Activated T-cell treated with anti-CD3 and anti-CD28 coated beads, Interleukin-2, amount 50 U/mL, for 4 hours (primary cell): ENCODE results near the gene ABLIM1. TPM values are rescaled to one million over a fixed set of nuclear protein-coding genes. Genes with fewer than 3 reads are reported as not detected.

Experiments
- ATAC-seq, 2 donors: fragments of 200-7000 bp; cut with Tn5 transposase; one replicate each; pipeline ENCODE4 v1.10.0; 2021
- DNase-seq: peaks from one replicate; pipeline ENCODE4 v3.0.0-alpha.2; 2020
- H3K27me3 Mint-ChIP-seq: one replicate; pipeline ENCODE4 v1.8.0; 2021; ENCODE audit warnings: low read depth, mixed read lengths
- H3K36me3 Mint-ChIP-seq: one replicate; pipeline ENCODE4 v1.8.0; 2022; ENCODE audit warnings: mixed read lengths; ENCODE audit not compliant: insufficient read depth
- H3K4me1 Mint-ChIP-seq: one replicate; pipeline ENCODE4 v1.8.0; 2021; ENCODE audit warnings: low read depth, mixed read lengths
- H3K4me3 Mint-ChIP-seq: one replicate; pipeline ENCODE4 v1.8.0; 2021; ENCODE audit warnings: mild to moderate bottlenecking, moderate library complexity, mixed read lengths
- H3K9me3 Mint-ChIP-seq: one replicate; pipeline ENCODE4 v1.8.0; 2021; ENCODE audit warnings: mixed read lengths
- total RNA-seq, 3 donors: library from RNA; stranded (reverse); gene quantifications; one replicate each; pipeline ENCODE4 v1.2.1, GENCODE V29; 2021

The ABLIM1 gene
- total RNA-seq, 3 donors from 2014 or later: 68.1 to 83.2 (median 76.2) TPM

GRCh38 chr10:114499630-114500190 lies 158.4 kb downstream of the ABLIM1 start:
- Mint-ChIP-seq H3K9me3 (no peaks in the 10 kb centered on the region), H3K27me3 (no peaks in the 10 kb centered on the region), H3K36me3 (peaks cover 27% of the 10 kb centered on the region), H3K4me1 (peaks cover 86% of the 10 kb centered on the region), H3K4me3 (peak overlapping the region; percentile 43)
- peak; percentile 62 for DNase-seq
- ATAC-seq: peak; percentile 78 to 83

- Mint-ChIP-seq H3K36me3 (peaks cover 27% of the 10 kb centered on the region), H3K27me3 (no peaks in the 10 kb centered on the region)
- DNase-seq: no peak
Measured at GRCh38 chr10:114499116-114499515, 159.0 kb downstream of the ABLIM1 start.

GRCh38 chr10:114498413-114499111 lies 159.5 kb downstream of the ABLIM1 start:
- DNase-seq: no peak
- H3K27me3 Mint-ChIP-seq: no peaks in the 10 kb centered on the region
- peak; percentile 52 to 59 for ATAC-seq
- peaks cover 86% of the 10 kb centered on the region for H3K4me1 Mint-ChIP-seq
- H3K36me3 Mint-ChIP-seq: peaks cover 23% of the 10 kb centered on the region
- peak overlapping the region; percentile 43 for H3K4me3 Mint-ChIP-seq
- H3K9me3 Mint-ChIP-seq: no peaks in the 10 kb centered on the region

More at GRCh38 chr10:114499116-114499515, 159.0 kb downstream of the ABLIM1 start:
- H3K4me3 Mint-ChIP-seq: peak overlapping the region; percentile 43
- H3K4me1 Mint-ChIP-seq: peaks cover 86% of the 10 kb centered on the region
- H3K9me3 Mint-ChIP-seq: no peaks in the 10 kb centered on the region
- ATAC-seq: peak; percentile 5 to 9

- Mint-ChIP-seq H3K4me1 (peaks cover 86% of the 10 kb centered on the region), H3K27me3 (no peaks in the 10 kb centered on the region), H3K36me3 (peaks cover 27% of the 10 kb centered on the region), H3K9me3 (no peaks in the 10 kb centered on the region), H3K4me3 (no peak overlapping the region)
- DNase-seq: no peak
- no peak for ATAC-seq
Measured at GRCh38 chr10:114495303-114495702, 162.8 kb downstream of the ABLIM1 start.

GRCh38 chr10:114492351-114493037 lies 165.6 kb downstream of the ABLIM1 start:
- no peaks in the 10 kb centered on the region for H3K27me3 Mint-ChIP-seq
- peak; percentile 66 to 69 for ATAC-seq
- H3K4me1 Mint-ChIP-seq: peaks cover 72% of the 10 kb centered on the region
- peaks cover 35% of the 10 kb centered on the region for H3K36me3 Mint-ChIP-seq
- no peaks in the 10 kb centered on the region for H3K9me3 Mint-ChIP-seq
- peak overlapping the region; percentile 31 for H3K4me3 Mint-ChIP-seq
- peak; percentile 20 for DNase-seq

GRCh38 chr10:114491933-114492332 lies 166.1 kb downstream of the ABLIM1 start:
- no peak for DNase-seq
- H3K27me3 Mint-ChIP-seq: no peaks in the 10 kb centered on the region
- H3K4me3 Mint-ChIP-seq: peak overlapping the region; percentile 31
- H3K36me3 Mint-ChIP-seq: peaks cover 39% of the 10 kb centered on the region
- peaks cover 75% of the 10 kb centered on the region for H3K4me1 Mint-ChIP-seq
- H3K9me3 Mint-ChIP-seq: no peaks in the 10 kb centered on the region
- ATAC-seq: no peak

- Mint-ChIP-seq H3K36me3 (peaks cover 42% of the 10 kb centered on the region), H3K4me3 (no peak overlapping the region), H3K4me1 (peaks cover 74% of the 10 kb centered on the region), H3K27me3 (no peaks in the 10 kb centered on the region), H3K9me3 (no peaks in the 10 kb centered on the region)
- DNase-seq: no peak
- ATAC-seq: no peak
Measured at GRCh38 chr10:114491419-114491818, 166.7 kb downstream of the ABLIM1 start.

GRCh38 chr10:114489521-114490310 lies 168.4 kb downstream of the ABLIM1 start:
- peaks cover 58% of the 10 kb centered on the region for H3K4me1 Mint-ChIP-seq
- H3K4me3 Mint-ChIP-seq: no peak overlapping the region
- H3K36me3 Mint-ChIP-seq: peaks cover 47% of the 10 kb centered on the region
- ATAC-seq (no peak), DNase-seq (no peak)
- H3K27me3 Mint-ChIP-seq: no peaks in the 10 kb centered on the region
- H3K9me3 Mint-ChIP-seq: no peaks in the 10 kb centered on the region

GRCh38 chr10:114487815-114488536 lies 170.1 kb downstream of the ABLIM1 start:
- Mint-ChIP-seq H3K4me3 (no peak overlapping the region), H3K9me3 (no peaks in the 10 kb centered on the region), H3K36me3 (peaks cover 52% of the 10 kb centered on the region), H3K27me3 (no peaks in the 10 kb centered on the region), H3K4me1 (peaks cover 45% of the 10 kb centered on the region)
- no peak for DNase-seq
- no peak for ATAC-seq

GRCh38 chr10:114486938-114487814 lies 170.9 kb downstream of the ABLIM1 start:
- Mint-ChIP-seq H3K4me1 (peaks cover 40% of the 10 kb centered on the region), H3K4me3 (no peak overlapping the region), H3K27me3 (no peaks in the 10 kb centered on the region), H3K9me3 (no peaks in the 10 kb centered on the region), H3K36me3 (peaks cover 51% of the 10 kb centered on the region)
- DNase-seq: no peak
- ATAC-seq: peak; percentile 77 to 86

- peaks cover 53% of the 10 kb centered on the region for H3K36me3 Mint-ChIP-seq
- no peak for ATAC-seq
- no peaks in the 10 kb centered on the region for H3K27me3 Mint-ChIP-seq
- H3K4me3 Mint-ChIP-seq: no peak overlapping the region
- peaks cover 41% of the 10 kb centered on the region for H3K4me1 Mint-ChIP-seq
- H3K9me3 Mint-ChIP-seq: no peaks in the 10 kb centered on the region
- DNase-seq: no peak
Measured at GRCh38 chr10:114485696-114486400, 172.2 kb downstream of the ABLIM1 start.

GRCh38 chr10:114483575-114483974 lies 174.5 kb downstream of the ABLIM1 start:
- ATAC-seq (no peak), DNase-seq (no peak)
- peaks cover 62% of the 10 kb centered on the region for H3K36me3 Mint-ChIP-seq
- H3K4me1 Mint-ChIP-seq: peaks cover 52% of the 10 kb centered on the region
- no peaks in the 10 kb centered on the region for H3K27me3 Mint-ChIP-seq
- no peaks in the 10 kb centered on the region for H3K9me3 Mint-ChIP-seq
- H3K4me3 Mint-ChIP-seq: no peak overlapping the region
